ENCODE data around the gene CYGB.
A peak's percentile ranks its signal among the peaks of the same experiment; 100 is the strongest.
"Not testable (repeated sequence)": the region's sequence is repeated elsewhere in the genome, so short reads cannot be mapped to it uniquely, and the experiment has no call there.

The CYGB gene

GRCh38 chr17:76572201-76572910 lies 34.8 kb upstream of the CYGB start:
- H3K27me3 Mint-ChIP-seq = no peaks in the 10 kb centered on the region
- peaks cover 2% of the 10 kb centered on the region for H3K36me3 Mint-ChIP-seq
- H3K27ac Mint-ChIP-seq = no peak overlapping the region

GRCh38 chr17:76570877-76571471 lies 33.5 kb upstream of the CYGB start:
- Mint-ChIP-seq H3K36me3 (peaks cover 6% of the 10 kb centered on the region), H3K27ac (no peak overlapping the region)

More at GRCh38 chr17:76572201-76572910, 34.8 kb upstream of the CYGB start:
- H3K9me3 Mint-ChIP-seq (ENCODE audit: low read depth) = no peaks in the 10 kb centered on the region
- H3K4me1 Mint-ChIP-seq (ENCODE audit: low read depth) = peaks cover 13% of the 10 kb centered on the region
- no peak overlapping the region for H3K4me3 Mint-ChIP-seq

GRCh38 chr17:76570457-76570856 lies 32.9 kb upstream of the CYGB start:
- Mint-ChIP-seq H3K36me3 (peaks cover 9% of the 10 kb centered on the region), H3K4me3 (no peak overlapping the region), H3K4me1 (ENCODE audit: low read depth) (peaks cover 31% of the 10 kb centered on the region), H3K27ac (no peak overlapping the region), H3K9me3 (ENCODE audit: low read depth) (no peaks in the 10 kb centered on the region), H3K27me3 (no peaks in the 10 kb centered on the region)

More at GRCh38 chr17:76570877-76571471, 33.5 kb upstream of the CYGB start:
- H3K4me3 Mint-ChIP-seq = no peak overlapping the region
- no peaks in the 10 kb centered on the region for H3K27me3 Mint-ChIP-seq
- H3K4me1 Mint-ChIP-seq (ENCODE audit: low read depth) = peaks cover 26% of the 10 kb centered on the region
- H3K9me3 Mint-ChIP-seq (ENCODE audit: low read depth) = no peaks in the 10 kb centered on the region

GRCh38 chr17:76569607-76570279 lies 32.2 kb upstream of the CYGB start:
- Mint-ChIP-seq H3K4me1 (ENCODE audit: low read depth) (peaks cover 37% of the 10 kb centered on the region), H3K4me3 (no peak overlapping the region), H3K9me3 (ENCODE audit: low read depth) (no peaks in the 10 kb centered on the region), H3K27me3 (no peaks in the 10 kb centered on the region), H3K27ac (no peak overlapping the region), H3K36me3 (peaks cover 13% of the 10 kb centered on the region)

GRCh38 chr17:76568811-76569221 lies 31.3 kb upstream of the CYGB start:
- H3K4me1 Mint-ChIP-seq (ENCODE audit: low read depth) = peaks cover 40% of the 10 kb centered on the region
- H3K9me3 Mint-ChIP-seq (ENCODE audit: low read depth) = no peaks in the 10 kb centered on the region
- no peak overlapping the region for H3K27ac Mint-ChIP-seq
- H3K36me3 Mint-ChIP-seq = peaks cover 13% of the 10 kb centered on the region
- H3K27me3 Mint-ChIP-seq = no peaks in the 10 kb centered on the region
- peak overlapping the region; percentile 7 for H3K4me3 Mint-ChIP-seq

GRCh38 chr17:76567634-76568432 lies 30.3 kb upstream of the CYGB start:
- H3K9me3 Mint-ChIP-seq (ENCODE audit: low read depth) = no peaks in the 10 kb centered on the region
- peaks cover 17% of the 10 kb centered on the region for H3K36me3 Mint-ChIP-seq
- peak overlapping the region; percentile 66 for H3K27ac Mint-ChIP-seq
- H3K27me3 Mint-ChIP-seq = no peaks in the 10 kb centered on the region
- H3K4me3 Mint-ChIP-seq = peak overlapping the region; percentile 7
- H3K4me1 Mint-ChIP-seq (ENCODE audit: low read depth) = peaks cover 47% of the 10 kb centered on the region

GRCh38 chr17:76566988-76567431 lies 29.5 kb upstream of the CYGB start:
- H3K27ac Mint-ChIP-seq = no peak overlapping the region

GRCh38 chr17:76566613-76566943 lies 29.1 kb upstream of the CYGB start:
- peaks cover 56% of the 10 kb centered on the region for H3K4me1 Mint-ChIP-seq (ENCODE audit: low read depth)

More at GRCh38 chr17:76566988-76567431, 29.5 kb upstream of the CYGB start:
- no peak overlapping the region for H3K4me3 Mint-ChIP-seq
- no peaks in the 10 kb centered on the region for H3K27me3 Mint-ChIP-seq
- H3K4me1 Mint-ChIP-seq (ENCODE audit: low read depth) = peaks cover 51% of the 10 kb centered on the region
- H3K36me3 Mint-ChIP-seq = peaks cover 19% of the 10 kb centered on the region
- no peaks in the 10 kb centered on the region for H3K9me3 Mint-ChIP-seq (ENCODE audit: low read depth)

GRCh38 chr17:76565728-76566612 lies 28.5 kb upstream of the CYGB start:
- H3K4me1 Mint-ChIP-seq (ENCODE audit: low read depth) = peaks cover 62% of the 10 kb centered on the region
- H3K27me3 Mint-ChIP-seq = no peaks in the 10 kb centered on the region
- peak overlapping the region; percentile 76 for H3K27ac Mint-ChIP-seq
- peak overlapping the region; percentile 70 for H3K4me3 Mint-ChIP-seq
- peaks cover 22% of the 10 kb centered on the region for H3K36me3 Mint-ChIP-seq
- no peaks in the 10 kb centered on the region for H3K9me3 Mint-ChIP-seq (ENCODE audit: low read depth)

More at GRCh38 chr17:76566613-76566943, 29.1 kb upstream of the CYGB start:
- H3K27ac Mint-ChIP-seq = peak overlapping the region; percentile 22
- peaks cover 22% of the 10 kb centered on the region for H3K36me3 Mint-ChIP-seq
- no peak overlapping the region for H3K4me3 Mint-ChIP-seq
- no peaks in the 10 kb centered on the region for H3K9me3 Mint-ChIP-seq (ENCODE audit: low read depth)
- H3K27me3 Mint-ChIP-seq = no peaks in the 10 kb centered on the region

GRCh38 chr17:76564991-76565727 lies 27.6 kb upstream of the CYGB start:
- peaks cover 70% of the 10 kb centered on the region for H3K4me1 Mint-ChIP-seq (ENCODE audit: low read depth)
- H3K27ac Mint-ChIP-seq = peak overlapping the region; percentile 76
- peaks cover 22% of the 10 kb centered on the region for H3K36me3 Mint-ChIP-seq
- H3K9me3 Mint-ChIP-seq (ENCODE audit: low read depth); H3K27me3 Mint-ChIP-seq: not testable (repeated sequence)
- peak overlapping the region; percentile 70 for H3K4me3 Mint-ChIP-seq

- Mint-ChIP-seq H3K4me1 (ENCODE audit: low read depth) (peaks cover 81% of the 10 kb centered on the region), H3K36me3 (peaks cover 32% of the 10 kb centered on the region), H3K27ac (peak overlapping the region; percentile 16), H3K4me3 (peak overlapping the region; percentile 77)
- H3K9me3 Mint-ChIP-seq (ENCODE audit: low read depth); H3K27me3 Mint-ChIP-seq: not testable (repeated sequence)
These were observed 25.9 kb upstream of the CYGB start for GRCh38 chr17:76563359-76563758.

GRCh38 chr17:76562734-76563148 lies 25.2 kb upstream of the CYGB start:
- no peaks in the 10 kb centered on the region for H3K27me3 Mint-ChIP-seq
- H3K36me3 Mint-ChIP-seq = peaks cover 32% of the 10 kb centered on the region
- H3K4me3 Mint-ChIP-seq = peak overlapping the region; percentile 77

GRCh38 chr17:76561799-76562268 lies 24.3 kb upstream of the CYGB start:
- peaks cover 30% of the 10 kb centered on the region for H3K36me3 Mint-ChIP-seq
- H3K4me1 Mint-ChIP-seq (ENCODE audit: low read depth) = peaks cover 74% of the 10 kb centered on the region
- peak overlapping the region; percentile 41 for H3K27ac Mint-ChIP-seq
- no peaks in the 10 kb centered on the region for H3K27me3 Mint-ChIP-seq
- H3K9me3 Mint-ChIP-seq (ENCODE audit: low read depth) = no peaks in the 10 kb centered on the region
- H3K4me3 Mint-ChIP-seq = peak overlapping the region; percentile 100

More at GRCh38 chr17:76562734-76563148, 25.2 kb upstream of the CYGB start:
- Mint-ChIP-seq H3K27ac (peak overlapping the region; percentile 16), H3K4me1 (ENCODE audit: low read depth) (peaks cover 75% of the 10 kb centered on the region), H3K9me3 (ENCODE audit: low read depth) (no peaks in the 10 kb centered on the region)
